OCI-LY3 (cell line): ENCODE measurements around the gene HYAL3.
A peak's percentile ranks its signal among the peaks of the same experiment; 100 is the strongest.

Experiments used
- H2AFZ ChIP-seq: fragments of 200-600, 300-600 bp; shearing (Covaris generic); 2 replicates; pipeline ENCODE4 v1.6.0; 2014; ENCODE audit warnings: antibody characterized with exemption, low read depth, low read length
- H3K27ac ChIP-seq: fragments of 200-600, 300-600 bp; sonication (generic); 2 replicates; pipeline ENCODE4 v1.5.1; 2014; ENCODE audit warnings: mild to moderate bottlenecking, low read length, moderate library complexity, mixed read lengths
- H3K27me3 ChIP-seq: fragments of 200-600, 300-600 bp; sonication (generic); 2 replicates; pipeline ENCODE4 v1.6.1; 2014; ENCODE audit warnings: low read depth, low read length, mixed read lengths
- H3K36me3 ChIP-seq: fragments of 200-600, 300-600 bp; sonication (generic); replicated peaks from 2 replicates; pipeline ENCODE3; 2014; ENCODE audit warnings: low read depth, low read length, mixed read lengths
- H3K4me1 ChIP-seq: fragments of 300-600, 200-600 bp; sonication (generic); 2 replicates; pipeline ENCODE4 v1.6.1; 2014; ENCODE audit warnings: low read length, mixed read lengths
- H3K4me2 ChIP-seq: fragments of 200-600, 300-600 bp; sonication (generic); 2 replicates; pipeline ENCODE4 v1.6.1; 2014; ENCODE audit warnings: low read length, mixed read lengths
- H3K4me3 ChIP-seq: fragments of 300-600, 200-600 bp; sonication (generic); 2 replicates; pipeline ENCODE4 v1.5.1; 2014; ENCODE audit warnings: antibody characterized with exemption, mild to moderate bottlenecking, low read length, moderate library complexity
- H3K79me2 ChIP-seq: fragments of 300-600, 200-600 bp; shearing (Covaris generic); 2 replicates; pipeline ENCODE4 v1.6.1; 2014; ENCODE audit warnings: mild to moderate bottlenecking, low read length, mixed read lengths
- H3K9ac ChIP-seq: fragments of 300-600, 200-600 bp; shearing (Covaris generic); 2 replicates; pipeline ENCODE4 v1.6.0; 2014; ENCODE audit warnings: mild to moderate bottlenecking, low read length, moderate library complexity
- H3K9me3 ChIP-seq: fragments of 200-600, 300-600 bp; shearing (Covaris generic); 2 replicates; pipeline ENCODE4 v1.6.1; 2014; ENCODE audit warnings: low read length, mixed read lengths; ENCODE audit not compliant: insufficient read depth
- H4K20me1 ChIP-seq: fragments of 200-600, 300-600 bp; sonication (generic); 2 replicates; pipeline ENCODE4 v1.6.1; 2016; ENCODE audit warnings: low read length, mixed read lengths; ENCODE audit not compliant: insufficient read depth
- CTCF ChIP-seq: fragments of 200-600, 300-600 bp; sonication (generic); IDR thresholded peaks from 2 replicates; pipeline ENCODE4 v1.5.1; 2014; ENCODE audit warnings: antibody characterized with exemption, low read length, low read depth
- EZH2phosphoT487 ChIP-seq: fragments of 200-600 bp; shearing (Covaris generic); IDR thresholded peaks from 2 replicates; pipeline ENCODE4 v1.6.1; 2018; ENCODE audit warnings: antibody characterized with exemption, mixed run types, low read depth

Gene HYAL3

GRCh38 chr3:50303013-50303815 is 4.0 kb upstream of the HYAL3 start, which contains the start of gene HYAL1:
TSS of gene HYAL1 (minus strand) at chr3:50303574. CDS start at chr3:50302956, 618 bp downstream.
- Histone ChIP-seq H3K4me2 (no peak within 1 kb of the TSS), H3K4me3 (no peak within 1 kb of the TSS), H3K27me3 (no peaks in the 10 kb centered on the region), H3K9ac (no peak within 1 kb of the TSS), H3K4me1 (peaks cover 12% of the 10 kb centered on the region), H3K36me3 (no peaks in the 10 kb centered on the region), H4K20me1 (no peaks in the 10 kb centered on the region), H2AFZ (no peak within 1 kb of the TSS), H3K9me3 (peaks cover 3% of the 10 kb centered on the region; the same call in 1 of the 2 replicates), H3K79me2 (0 out of 2 replicates have a peak, but pooled peaks cover 3% of the 10 kb centered on the region), H3K27ac (no peak within 1 kb of the TSS)
- TF ChIP-seq EZH2phosphoT487 (no peak), CTCF (no peak)

GRCh38 chr3:50302095-50303012 is 3.1 kb upstream of the HYAL3 start:
- H3K9ac ChIP-seq, result no peak overlapping the region
- peaks cover 16% of the 10 kb centered on the region for H3K4me1 ChIP-seq
- H3K36me3 ChIP-seq, result no peaks in the 10 kb centered on the region
- 0 out of 2 replicates have a peak, but pooled peaks cover 7% of the 10 kb centered on the region for H3K79me2 ChIP-seq
- H2AFZ ChIP-seq, result no peak overlapping the region
- 0 out of 2 replicates have a peak, but pooled peaks cover 3% of the 10 kb centered on the region for H3K9me3 ChIP-seq
- H3K27me3 ChIP-seq, result no peaks in the 10 kb centered on the region
- no peak overlapping the region for H3K4me3 ChIP-seq
- TF ChIP-seq CTCF, result no peak
- no peak for TF ChIP-seq EZH2phosphoT487
- H4K20me1 ChIP-seq, result no peaks in the 10 kb centered on the region
- no peak overlapping the region for H3K27ac ChIP-seq
- no peak overlapping the region for H3K4me2 ChIP-seq

GRCh38 chr3:50300681-50301254 is 1.6 kb upstream of the HYAL3 start:
- H3K27ac ChIP-seq, result no peak overlapping the region
- peak overlapping the region; percentile 78; the same call in 1 of the 2 replicates for H3K4me3 ChIP-seq
- H4K20me1 ChIP-seq, result no peaks in the 10 kb centered on the region
- no peaks in the 10 kb centered on the region for H3K9me3 ChIP-seq
- 0 out of 2 replicates have a peak, but pooled peaks cover 7% of the 10 kb centered on the region for H3K79me2 ChIP-seq
- H3K4me2 ChIP-seq, result peak overlapping the region; percentile 83
- H3K27me3 ChIP-seq, result no peaks in the 10 kb centered on the region
- H3K4me1 ChIP-seq, result peaks cover 16% of the 10 kb centered on the region
- no peak overlapping the region for H3K9ac ChIP-seq
- no peaks in the 10 kb centered on the region for H3K36me3 ChIP-seq
- H2AFZ ChIP-seq, result no peak overlapping the region
- TF ChIP-seq CTCF (no peak), EZH2phosphoT487 (no peak)
